ENCODE measurements around the gene NUP85.
"Not testable (repeated sequence)": the region's sequence is repeated elsewhere in the genome, so short reads cannot be mapped to it uniquely, and the experiment has no call there.

Gene NUP85

DNA sequence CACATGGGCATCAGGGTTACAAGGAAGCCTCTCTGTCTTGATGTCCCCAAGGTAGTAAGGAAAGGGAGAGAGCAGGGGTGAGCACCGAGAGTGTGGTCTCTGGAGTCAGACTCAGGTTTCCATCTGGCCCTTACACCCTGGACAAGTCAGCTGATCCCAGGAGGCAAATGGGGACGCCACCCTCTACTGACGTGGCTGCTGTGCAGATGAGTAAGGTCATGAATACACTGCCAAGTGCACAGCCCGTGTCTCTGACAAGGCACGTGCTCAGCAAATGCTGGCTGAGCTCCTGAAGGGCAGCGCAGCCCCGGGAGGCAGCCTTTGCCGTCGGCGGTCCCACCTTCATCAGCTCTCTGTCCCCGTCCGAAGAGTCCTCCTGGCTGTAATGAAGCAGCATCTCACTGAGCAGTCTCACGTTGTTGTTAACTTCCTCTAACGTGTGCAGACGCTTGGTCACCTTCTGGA, 36.5 kb downstream of the NUP85 start:
- DNase-seq (ENCODE audit: low read depth in 2 of 2), result no peak

DNA sequence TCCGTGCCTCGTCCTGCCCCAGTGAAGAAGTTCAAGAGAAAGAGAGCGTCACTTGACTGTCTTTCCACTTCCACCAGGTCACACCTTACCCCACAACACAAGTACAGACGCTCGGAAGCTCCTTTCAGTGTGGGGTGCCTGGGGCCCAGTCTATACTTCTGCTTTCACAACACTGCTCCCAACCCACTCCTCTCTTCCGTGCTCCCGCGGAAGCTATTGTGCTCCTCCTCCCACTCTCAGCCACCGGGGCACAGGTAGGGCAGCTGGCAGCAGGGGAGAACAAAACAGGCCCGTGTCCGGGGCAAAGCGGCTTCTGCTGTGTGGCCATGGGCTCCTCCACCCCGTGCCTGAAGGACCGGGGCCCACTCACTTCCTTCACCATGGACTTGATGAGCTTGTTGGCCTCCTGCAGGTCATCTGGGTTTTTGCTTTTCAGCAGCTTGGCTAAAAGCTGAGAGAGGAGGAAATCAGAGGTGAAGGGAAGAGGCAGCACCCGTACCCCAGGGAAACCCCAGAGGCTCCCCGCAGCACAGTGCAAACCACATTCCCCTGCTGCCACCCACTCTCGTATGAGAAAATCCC, 37.1 kb downstream of the NUP85 start:
- no peak for DNase-seq (ENCODE audit: low read depth in 2 of 2)

- no peak for DNase-seq (ENCODE audit: low read depth in 2 of 2)
Observed at GRCh38 chr17:75244133-75244866, 38.8 kb downstream of the NUP85 start.

GRCh38 chr17:75245011-75245410, 39.5 kb downstream of the NUP85 start:
- no peak for DNase-seq (ENCODE audit: low read depth in 2 of 2)

GRCh38 chr17:75246404-75246803, 40.9 kb downstream of the NUP85 start:
- DNase-seq (ENCODE audit: low read depth in 2 of 2), result no peak

DNA sequence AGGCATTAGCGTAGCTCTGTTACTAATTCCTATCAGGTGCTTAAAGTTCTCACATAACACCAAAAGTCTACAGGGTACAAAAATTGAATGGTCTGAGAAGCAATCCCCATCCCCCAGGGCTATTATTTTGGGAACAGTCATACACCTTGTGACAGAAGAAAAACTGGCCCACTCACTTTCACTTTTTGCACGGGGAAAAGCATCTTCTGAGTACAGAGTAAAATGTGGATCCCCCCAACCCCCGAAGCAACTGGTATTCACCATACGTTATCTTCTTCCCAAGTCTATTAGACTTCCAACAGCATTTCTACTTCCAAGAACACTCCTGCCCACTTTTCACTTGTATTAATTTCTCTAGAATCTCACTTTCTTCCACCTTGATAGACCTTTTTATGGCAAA, 44.1 kb downstream of the NUP85 start:
- DNase-seq (ENCODE audit: low read depth in 2 of 2), result no peak

- DNase-seq (ENCODE audit: low read depth in 2 of 2), result peak; percentile 73 to 78
Observed at GRCh38 chr17:75250009-75250471, 44.6 kb downstream of the NUP85 start.

- DNase-seq (ENCODE audit: low read depth in 2 of 2), result no peak
Observed at GRCh38 chr17:75252039-75252816, 46.7 kb downstream of the NUP85 start.

- DNase-seq (ENCODE audit: low read depth in 2 of 2), result not testable (repeated sequence)
Observed at GRCh38 chr17:75255954-75256698, 50.6 kb downstream of the NUP85 start.

DNA sequence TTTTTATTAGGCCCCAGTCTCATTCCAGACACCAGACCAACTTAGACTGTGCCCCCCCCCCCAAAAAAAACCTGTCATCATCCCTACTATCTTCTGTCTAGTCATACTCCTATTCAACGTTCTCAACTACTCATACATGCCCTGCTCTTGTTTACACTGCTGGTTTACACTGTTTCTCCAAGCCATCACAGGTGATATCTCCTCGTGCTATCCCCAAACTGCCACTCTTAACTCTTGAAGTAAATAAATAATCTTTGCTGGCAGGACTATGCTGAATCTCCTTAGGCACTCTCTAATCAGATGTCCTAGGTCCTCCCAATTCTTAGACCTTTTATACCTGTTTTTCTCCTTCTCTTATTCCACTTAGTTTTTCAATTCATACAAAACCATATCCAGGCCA, 51.7 kb downstream of the NUP85 start:
- not testable (repeated sequence) for DNase-seq (ENCODE audit: low read depth in 2 of 2)

- no peak for DNase-seq (ENCODE audit: low read depth in 2 of 2)
Observed at GRCh38 chr17:75260641-75261335, 55.3 kb downstream of the NUP85 start.

DNA sequence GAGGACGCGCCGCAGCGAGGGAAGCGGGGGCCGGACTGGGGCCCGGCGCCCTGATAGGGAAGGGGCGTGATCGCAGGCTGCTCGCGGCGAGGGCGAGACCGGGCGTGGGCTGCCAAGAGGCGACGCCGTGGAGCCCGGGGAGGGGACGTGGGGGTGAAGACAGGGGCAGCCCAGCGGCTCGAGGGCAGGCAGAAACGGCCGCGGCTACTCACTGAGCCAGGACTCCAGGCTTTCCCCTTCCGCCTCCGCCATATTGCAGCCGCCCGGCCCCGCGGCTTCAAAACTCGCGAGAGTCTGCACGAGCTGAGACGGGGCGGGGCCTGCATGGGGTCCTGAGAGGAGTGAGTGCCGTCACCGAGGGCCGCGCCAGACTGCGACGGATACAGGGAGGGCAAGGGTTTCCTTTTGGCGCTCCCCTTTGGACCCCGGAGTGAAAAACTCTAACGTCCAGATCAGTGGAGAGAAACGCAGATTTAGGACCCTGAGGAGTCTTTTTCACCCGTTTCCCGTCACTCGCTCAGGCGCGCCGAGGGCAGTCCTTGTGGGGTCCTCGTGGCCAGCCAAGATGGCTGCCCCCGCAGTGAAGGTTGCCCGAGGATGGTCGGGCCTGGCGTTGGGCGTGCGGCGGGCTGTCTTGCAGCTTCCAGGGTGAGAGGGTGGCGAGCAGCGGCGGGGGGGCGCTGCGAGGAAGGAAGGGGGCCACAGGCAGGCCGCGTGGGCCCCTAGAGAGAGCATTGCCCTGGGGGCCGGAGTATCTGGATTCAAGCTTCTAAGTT, 56.0 kb downstream of the NUP85 start, which contains the start of the genes GGA3 and MRPS7:
TSS of gene GGA3 (minus strand) at position 271 of the 776 bp plus-strand sequence. CDS start at position 252, 19 bp downstream.
TSS of gene MRPS7 (plus strand) at position 544 of the 776 bp plus-strand sequence. CDS start at position 566, 22 bp downstream.
- DNase-seq (ENCODE audit: low read depth in 2 of 2), result peak; percentile 88 to 94

- DNase-seq (ENCODE audit: low read depth in 2 of 2), result no peak
Observed at GRCh38 chr17:75262112-75262606, 56.7 kb downstream of the NUP85 start.

DNA sequence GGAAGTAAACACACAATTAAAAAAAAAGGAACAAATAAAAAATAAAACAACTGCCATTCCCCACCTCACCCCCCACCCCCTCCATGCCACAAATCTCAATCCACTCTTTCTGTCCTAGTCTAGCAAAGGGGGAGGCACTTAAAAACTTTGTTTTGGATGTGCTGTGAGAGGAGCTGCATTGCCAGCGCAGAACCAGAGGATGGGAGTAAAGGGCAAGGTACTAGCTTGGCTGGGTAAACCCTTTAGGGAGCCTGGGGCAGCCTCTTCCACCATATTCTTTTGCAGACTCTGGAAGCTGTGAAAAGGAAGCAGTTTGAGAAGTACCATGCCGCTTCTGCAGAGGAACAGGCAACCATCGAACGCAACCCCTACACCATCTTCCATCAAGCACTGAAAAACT, 57.6 kb downstream of the NUP85 start:
- no peak for DNase-seq (ENCODE audit: low read depth in 2 of 2)

- no peak for DNase-seq (ENCODE audit: low read depth in 2 of 2)
Observed at GRCh38 chr17:75265614-75266315, 60.3 kb downstream of the NUP85 start.

DNA sequence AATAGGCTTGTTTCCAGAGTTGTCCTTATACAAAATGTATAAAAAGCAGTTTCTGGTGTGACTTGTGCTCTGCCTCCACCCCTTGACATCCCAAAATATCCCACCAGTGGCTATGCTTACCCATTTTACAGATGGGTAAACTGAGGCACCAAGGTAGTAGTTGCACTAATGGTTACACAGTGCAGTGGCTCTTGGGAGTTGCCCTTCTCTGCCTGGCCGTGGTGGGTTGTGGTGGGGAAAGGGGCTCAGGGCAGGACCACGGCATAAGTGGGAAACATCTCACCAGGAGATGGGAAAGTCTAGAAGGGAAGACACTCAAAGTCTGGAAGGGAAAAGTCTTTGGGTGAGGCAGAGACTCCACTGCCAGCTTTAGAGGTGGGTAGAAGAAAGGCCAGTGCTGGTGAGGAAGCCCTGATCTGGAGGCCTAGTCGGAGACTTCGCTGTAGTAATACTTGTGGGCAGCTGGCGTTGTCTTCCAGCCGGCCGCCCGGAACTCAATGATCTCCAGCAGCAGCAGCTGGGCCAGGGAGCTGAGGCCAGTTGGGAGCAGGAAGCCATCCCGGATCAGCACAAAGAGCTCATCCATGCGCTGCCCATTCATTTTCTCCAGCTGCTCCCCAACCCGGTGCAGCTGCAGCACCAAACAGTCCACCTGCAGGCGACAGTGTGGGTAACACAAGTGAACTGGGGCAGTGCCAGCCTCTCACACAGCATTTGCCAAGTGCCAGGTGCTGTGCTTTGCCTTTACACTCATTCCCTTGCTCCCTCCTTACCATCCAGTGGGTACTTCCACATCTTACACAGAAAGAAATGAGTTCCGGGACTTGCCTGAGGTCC, 61.1 kb downstream of the NUP85 start:
- no peak for DNase-seq (ENCODE audit: low read depth in 2 of 2)

DNA sequence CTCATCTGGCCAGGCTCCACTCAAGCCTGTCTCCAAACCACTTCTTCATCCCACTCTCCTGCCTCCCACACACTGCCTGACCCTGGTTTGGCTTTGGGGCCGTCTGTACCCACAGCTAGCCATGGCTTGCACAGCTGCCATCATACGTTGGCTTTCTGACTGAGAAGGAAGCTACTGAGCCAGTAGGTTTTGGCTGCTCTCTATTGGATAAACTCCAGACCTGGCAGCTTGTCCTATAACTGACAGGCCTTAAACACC, 61.6 kb downstream of the NUP85 start:
- no peak for DNase-seq (ENCODE audit: low read depth in 2 of 2)

DNA sequence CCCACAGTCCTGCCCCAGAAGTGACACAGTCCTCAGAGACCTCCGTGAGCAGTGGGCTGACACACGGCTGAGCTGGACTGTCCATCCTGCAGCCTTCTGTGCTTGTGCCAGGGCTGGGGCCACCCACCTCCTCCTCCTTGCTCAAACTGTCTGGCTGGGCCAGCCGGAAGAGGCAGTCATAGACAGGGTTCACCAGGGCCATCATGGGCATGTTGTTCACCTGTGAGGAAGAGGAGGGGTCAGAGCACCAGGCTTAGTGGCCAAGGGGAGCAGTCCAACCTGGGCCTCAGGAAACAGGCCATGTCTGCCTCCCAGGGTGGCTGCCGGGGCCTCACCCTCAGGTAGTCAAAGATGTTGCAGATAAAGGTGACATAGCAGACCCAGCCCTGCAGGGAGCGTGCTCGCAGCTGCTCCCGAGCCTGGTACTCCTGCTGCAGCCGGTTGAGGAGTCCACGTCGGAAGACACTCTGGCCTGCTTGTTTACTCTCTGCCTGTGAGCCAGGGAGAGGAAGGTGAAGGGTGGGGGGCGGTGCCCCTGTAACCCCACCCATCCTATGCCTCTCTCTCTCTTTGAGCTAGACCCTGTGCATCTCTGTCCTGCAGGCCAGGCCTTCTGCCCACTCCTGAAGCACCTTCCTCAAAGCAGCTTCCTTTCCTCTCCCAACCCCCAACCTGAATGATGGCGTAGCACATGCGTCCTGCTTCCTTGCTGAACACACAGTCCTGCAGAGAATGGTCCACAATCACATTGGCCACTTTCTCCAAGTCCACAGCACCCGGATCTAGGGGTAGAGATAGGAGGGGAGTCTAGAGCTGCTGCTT, 62.1 kb downstream of the NUP85 start:
- DNase-seq (ENCODE audit: low read depth in 2 of 2), result no peak

Data from activated CD4-positive, alpha-beta T cell treated with anti-CD3 and anti-CD28 coated beads for 24 hours (primary cell).